ENCODE results near the gene COX4I1.

COX4I1 gene

DNA sequence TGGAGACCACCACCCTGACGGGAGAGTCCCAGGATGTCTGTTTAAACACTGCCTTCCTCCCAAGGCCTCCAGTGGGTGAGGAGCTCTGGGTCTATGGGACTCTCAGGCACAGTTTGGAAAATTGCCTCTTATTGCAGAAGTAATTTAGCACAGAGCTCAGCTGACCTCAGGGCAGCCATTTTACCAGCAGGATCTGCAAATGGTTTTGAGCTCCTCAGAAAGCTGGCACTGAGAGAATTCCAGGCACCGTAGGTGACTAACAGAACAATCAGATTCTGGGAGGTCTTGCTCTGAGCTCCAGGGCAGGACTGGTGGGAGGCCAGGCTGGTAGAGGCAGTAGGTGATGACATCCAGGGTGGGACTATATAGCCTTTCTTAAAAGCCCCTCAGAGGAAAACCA, 31.3 kb upstream of the COX4I1 start:
- no peak for DNase-seq

DNA sequence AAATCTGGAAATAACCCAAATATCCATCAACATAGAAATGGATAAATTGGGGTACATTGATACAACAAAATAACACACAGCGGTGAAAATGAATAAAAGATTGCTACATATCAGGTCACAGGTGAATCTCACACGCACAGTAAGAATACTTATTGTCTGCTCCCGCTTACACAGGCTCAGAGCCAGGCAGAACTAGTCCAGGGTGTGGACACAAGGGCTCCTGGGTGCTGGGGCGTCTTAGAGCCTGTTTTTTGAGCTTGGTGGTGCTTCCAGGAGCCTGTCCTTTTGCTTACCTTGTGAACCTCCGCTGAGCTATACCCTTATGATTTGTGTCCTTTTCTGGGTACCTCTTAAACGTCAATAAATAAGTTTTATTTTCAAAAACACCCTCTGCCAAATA, 28.8 kb upstream of the COX4I1 start:
- no peak for DNase-seq

DNA sequence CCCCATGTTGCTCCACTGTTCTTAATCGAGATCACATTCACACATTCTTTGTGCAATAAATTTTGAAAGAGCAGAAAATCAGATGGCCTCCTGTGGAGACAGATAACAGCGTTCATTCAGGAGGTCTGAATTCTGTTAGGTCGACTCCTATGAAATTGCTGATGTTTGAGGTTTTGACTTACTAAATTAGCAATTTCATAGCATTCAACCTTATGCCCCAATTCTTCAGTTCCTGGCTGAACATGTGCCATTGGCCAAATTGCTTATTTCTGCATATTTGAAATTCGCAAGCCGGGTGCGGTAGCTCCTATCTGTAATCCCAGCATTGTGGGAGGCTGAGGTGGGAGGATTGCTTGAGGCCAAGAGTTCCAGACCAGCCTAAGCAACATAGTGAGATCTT, 26.5 kb upstream of the COX4I1 start:
- DNase-seq: no peak

DNA sequence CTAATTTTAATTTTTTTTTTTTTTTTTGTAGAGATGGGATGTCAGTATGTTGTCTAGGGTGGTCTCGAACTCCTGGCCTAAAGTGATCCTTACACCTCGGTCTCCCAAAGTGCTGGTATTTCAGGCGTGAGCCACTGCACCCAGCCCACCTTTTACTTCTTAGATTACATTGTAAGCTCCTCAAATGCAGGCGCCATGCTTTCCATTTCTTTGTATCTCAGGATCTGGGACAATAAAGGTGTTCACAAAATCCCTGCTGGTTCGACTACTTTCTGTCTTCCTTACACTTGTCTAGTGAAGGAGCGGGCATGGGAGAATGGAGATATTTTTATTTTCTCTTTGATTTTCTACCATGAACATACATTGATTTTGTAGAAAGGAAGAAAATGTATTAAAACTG, 25.4 kb upstream of the COX4I1 start:
- no peak for DNase-seq

DNA sequence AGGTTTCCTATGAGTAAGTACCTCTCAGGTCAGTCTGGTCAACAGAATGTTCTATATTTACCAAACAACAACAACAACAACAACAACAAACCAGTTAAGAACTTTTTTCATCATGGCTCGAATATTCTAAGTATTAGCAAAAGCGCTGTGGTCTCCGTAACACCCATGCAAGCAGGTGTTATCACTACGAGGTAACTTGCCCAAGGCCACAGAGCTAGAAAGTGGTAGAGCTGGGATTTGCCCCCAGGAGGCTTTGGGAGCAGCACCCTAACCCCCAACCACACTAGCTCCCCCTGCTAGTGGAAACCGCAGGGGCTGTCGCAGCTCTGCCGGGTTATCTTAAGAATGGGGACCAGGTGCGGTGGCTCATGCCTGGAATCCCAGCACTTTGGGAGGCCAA, 24.7 kb upstream of the COX4I1 start:
- no peak for DNase-seq

DNA sequence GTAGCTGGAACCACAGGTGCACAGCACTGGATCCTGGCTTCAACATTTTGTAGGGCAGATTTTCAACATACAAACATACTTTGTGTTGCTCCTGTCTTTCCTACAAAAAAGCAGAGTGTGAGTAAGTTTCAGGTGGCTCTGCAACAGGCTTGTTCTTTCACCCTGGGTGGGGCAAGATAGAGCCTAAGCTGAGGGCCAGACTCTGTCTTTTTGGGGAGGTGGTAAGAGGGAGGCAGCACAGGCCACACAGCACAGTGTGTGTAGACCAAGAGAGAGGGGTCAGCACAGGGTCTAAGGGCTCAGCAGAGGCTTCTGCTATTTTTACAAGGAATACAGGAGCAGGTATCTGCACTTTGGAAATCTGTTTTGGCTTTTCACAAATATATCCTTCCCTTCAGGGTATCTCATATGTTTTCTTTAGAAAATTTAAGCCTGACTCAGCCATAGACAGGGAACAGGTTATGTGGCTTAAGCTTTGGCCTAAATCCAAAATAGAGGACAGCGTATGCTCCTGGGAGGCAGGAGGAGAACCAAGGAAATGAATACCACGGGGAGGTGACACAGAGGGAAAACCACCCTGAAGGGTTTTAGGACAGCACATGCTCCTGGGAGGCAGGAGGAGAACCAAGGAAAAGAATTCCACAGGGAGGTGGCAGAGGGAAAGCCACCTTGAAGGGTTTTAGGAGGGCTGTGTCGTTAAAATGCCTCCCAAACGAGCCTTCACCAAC, 21.7 kb upstream of the COX4I1 start:
- DNase-seq: no peak

DNA sequence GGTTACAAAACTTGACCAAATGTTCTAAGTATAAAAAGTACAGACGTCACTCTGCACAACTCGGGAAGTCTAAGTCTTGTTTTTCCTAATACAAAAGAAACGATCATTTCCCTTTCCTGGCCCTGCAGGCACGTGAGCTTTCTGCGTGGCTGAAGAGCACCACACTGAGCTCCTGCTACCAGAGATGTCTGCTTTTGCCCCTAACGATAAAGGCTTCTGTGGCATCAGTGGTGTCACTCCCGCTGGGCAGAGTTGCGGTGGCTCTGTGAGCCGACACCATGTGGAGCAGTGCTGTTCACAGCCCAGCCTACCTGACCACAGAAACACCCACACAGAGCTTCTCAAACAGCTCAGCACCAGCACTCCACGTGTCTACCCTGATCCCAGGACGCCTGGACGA, 20.6 kb upstream of the COX4I1 start:
- DNase-seq: no peak

DNA sequence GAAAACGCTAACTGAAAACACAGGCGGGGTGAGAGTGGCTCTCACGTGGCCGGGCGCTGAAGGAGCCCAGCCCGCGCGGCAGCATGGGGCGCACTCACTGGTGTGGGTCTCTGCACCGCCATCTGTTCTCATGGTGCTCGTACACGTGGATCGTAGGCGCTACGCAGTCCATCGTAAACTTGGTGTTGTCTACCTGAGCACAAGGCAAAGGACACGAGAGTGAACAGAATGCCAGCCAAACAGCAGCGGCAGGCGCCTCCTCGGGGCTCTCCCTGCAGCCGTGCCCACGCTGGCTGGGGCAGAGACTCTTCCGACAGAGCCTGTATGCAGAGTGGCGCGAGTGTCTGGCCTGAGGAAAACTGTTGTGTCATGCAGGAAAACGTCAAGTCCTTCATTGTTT, 19.2 kb upstream of the COX4I1 start:
- no peak for DNase-seq

DNA sequence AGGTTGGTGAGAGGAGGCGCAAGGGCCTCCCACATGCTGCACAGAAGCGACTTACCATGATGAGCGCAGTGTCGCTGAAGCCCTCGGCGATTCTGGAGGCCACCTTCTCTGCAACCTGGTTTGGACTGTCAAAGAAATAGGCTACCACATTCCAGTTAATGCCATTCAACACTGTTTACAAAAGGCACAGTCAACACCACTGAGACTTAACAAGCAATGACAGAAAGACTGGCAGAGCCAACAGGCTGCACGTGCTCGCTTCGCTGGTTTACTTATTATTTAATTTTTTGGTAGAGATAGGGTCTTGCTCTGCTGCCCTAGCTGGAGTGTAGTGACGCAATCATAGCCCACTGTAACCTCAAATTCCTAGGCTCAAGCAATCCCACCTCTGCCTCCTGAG, 18.3 kb upstream of the COX4I1 start:
- DNase-seq: no peak

DNA sequence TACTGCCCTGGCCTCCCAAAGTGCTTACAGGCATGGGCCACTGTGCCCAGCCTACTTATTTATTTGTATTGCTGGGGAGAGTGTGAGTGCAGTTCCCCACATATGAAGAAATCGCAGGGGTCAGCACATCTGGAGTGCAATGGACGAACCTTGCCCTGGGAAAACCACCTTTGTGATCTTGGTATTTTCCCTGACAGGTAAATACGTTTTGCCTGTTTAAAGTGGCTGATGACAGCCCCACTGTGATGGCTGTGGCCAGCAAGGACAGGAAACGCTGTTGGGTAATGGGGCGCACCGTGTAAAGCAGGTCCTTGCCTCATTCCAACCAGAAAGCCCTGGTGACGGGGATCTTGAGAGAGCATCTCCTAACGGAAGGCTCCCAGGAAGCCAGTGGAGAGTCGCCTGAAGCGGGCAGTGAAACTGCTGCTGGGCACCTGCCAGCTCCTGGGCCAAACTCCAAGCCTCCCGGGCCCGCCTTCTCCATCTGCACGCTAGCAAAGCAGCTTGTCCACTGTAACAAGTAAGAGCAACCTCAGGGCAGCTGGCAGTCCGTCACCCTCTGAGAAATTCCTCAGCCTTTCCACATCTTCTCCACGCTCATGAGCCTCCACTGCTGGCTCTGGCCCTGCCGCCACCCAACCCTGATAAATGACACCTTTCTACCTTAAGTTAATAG, 17.7 kb upstream of the COX4I1 start:
- DNase-seq: no peak

DNA sequence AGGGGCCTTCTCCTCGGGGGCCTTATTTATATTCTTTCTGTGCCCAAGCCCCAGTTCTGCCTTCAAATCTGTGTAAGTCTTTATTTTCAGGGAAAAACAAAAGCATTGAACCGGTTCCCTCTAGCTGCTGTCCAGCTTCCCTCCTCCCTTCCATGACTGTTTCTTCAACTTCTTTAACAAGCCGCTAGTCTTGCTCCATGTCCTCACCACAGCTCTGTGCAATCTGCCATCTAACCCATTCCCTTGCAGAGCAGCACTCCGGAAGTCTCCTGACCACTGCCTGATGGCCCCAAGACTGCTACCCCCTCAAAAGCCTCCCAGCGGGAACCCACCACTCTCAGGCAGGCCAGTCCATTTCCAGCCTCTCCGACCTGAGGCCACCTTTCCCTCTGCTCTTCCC, 17.0 kb upstream of the COX4I1 start:
- DNase-seq: peak in 1 of 2 donors; percentile 7

DNA sequence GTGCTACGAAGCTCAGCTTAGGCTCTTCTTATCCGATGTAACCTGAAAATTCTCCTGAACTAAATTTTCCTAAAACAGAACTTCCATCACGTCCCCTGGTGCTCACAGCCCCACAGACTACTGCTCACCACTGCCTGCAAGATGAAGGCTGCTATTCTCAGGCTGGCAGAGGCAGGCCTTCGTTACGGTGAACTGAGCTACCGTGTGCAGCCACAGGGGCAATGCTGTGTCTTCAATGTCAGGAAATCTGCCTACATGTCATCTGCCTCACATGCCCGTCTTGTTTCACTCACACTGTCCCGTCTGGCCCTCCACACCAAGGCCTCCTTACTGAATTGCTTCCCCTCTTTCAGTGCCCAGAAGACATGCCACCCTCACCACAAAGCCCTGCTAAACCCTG, 16.1 kb upstream of the COX4I1 start:
- no peak for DNase-seq

DNA sequence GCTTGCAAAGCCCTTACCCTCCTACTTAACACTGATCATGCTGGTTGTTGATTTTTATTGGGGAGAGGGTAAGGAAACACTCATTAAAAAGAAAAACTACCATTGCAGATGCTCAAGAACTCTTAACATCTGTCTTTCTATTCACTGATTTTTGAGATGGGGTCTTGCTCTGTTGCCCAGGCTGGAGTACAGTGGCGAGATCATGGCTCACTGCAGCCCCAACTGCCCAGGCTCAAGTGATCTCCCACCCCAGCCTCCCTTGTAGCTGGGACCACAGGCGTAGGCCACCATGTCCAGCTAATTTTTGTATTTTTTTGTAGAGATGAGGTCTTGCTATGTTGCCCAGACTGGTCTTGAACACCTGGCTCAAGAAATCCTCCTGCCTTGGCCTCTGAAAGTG, 14.7 kb upstream of the COX4I1 start:
- no peak for DNase-seq

DNA sequence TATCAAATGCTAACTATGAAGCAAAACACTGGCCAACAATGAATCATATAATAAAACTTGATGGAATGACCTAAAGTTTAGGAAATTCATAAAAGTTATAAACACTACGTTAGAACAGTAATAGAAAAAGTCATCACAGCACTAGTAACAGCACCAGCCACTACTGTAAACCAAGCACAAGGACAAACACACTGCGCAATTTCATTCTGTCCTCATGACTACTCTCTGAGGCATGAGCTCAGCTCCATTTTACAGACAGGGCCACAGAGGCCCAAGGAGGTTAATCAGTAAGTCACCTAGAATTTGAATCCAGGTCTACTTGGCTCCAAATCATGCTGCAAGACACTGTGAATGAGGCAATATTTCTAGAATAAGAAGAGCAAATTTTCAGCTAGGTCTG, 13.6 kb upstream of the COX4I1 start:
- no peak for DNase-seq

DNA sequence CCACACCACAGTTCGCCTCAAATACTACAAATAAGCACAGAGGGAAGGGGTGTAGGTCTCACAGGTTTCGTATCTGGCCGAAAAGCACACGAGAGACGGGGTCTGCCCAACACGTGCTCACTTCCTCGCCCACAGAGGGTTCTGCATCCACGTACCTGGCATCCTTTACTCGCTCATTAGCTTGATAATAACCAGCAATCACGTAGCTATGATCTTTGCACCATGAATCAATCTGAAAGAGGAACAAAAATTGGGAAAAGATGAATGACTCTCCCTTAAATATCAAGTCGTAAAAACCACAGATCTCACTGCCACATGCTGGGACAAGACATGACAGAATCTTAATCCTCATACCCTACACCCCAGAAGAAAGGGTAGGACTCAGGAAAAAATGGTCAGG, 10.7 kb upstream of the COX4I1 start:
- no peak for DNase-seq

DNA sequence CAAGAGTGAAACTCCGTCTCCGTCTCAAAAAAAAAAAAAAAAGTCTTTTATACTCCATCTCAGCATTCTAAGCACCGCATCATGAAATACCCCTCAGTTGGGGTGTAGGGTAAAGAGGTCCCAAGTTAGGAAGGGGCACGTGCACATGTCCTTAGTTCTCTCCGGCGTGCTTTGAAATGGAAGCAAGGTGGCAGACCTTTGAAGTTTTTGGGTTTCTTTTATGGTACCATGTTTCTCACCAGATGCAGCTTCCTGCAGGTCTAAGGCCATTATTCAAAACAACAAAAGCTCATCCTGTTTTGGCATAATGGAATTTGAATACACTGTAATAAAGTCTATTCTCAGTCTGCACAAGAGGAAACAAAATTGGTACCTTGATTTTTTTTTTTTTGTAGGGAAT, 9.7 kb upstream of the COX4I1 start:
- DNase-seq: no peak

DNA sequence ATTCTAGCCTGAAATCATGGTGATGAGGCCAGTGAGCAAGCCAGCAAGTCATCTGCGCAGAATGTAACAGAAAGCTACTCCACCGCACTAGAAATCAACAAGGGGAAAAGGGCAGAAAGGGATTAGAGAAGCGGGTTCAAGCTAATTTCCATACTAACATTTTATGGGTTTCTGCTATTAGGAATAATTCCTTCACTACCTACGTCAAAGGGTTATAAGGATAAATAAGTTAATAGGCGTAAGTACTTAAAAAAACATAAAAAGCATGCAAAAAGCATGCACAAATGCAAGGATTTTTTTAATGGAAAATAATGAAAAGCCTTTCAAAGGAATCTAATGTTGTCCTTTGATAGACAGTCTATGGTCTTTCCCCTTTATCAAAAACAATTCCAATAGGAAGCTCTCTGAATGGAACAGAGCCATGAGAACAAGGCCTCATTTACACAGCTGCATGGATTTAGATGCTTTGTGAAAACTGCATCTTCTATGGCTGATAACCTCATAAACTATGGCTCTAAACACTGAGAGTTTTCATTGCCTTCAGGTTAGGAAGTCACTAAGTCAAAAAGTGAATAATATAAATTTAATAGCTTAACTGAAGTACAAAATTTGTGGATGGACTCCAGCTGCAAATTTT, 5.7 kb upstream of the COX4I1 start:
- no peak for DNase-seq

DNA sequence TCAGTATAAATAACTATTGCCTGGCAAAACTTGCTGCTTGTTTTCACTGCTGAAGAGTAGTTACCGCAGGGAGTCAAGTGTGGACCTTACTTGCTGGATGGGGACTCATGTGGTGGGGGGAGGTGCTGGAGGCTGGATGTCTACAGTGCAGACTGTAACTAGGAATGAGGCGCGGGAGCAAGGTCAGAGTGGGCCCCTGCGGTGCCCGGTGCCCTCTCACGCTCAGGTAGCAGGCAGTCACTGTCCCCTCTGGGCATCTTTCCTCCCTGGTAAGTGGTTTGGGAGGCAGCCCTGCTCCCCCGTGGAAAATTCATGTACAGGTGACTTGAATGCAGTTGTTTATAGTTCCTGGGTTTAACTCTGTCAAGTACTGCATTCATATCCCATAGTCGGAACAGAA, 4.8 kb upstream of the COX4I1 start:
- no peak for DNase-seq

DNA sequence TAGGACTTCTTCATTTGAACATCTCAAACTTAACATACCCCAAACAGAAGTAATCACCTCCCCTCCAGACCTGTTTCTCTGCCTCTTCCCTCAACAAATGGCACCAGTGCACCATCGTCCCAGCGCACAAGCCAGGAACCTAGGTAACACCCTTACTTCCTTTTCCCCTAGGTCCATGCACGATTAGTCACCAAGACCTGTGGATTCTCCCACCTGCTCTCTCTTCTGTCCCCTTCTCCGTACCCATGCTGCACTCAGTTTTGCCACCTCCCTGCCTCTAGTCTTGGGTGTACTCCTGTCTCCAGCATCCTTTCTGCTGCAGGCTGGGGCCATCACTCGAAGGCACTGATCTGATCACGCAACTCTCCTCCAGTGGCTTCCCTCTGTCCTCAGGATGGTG, 3.3 kb upstream of the COX4I1 start:
- no peak for DNase-seq

DNA sequence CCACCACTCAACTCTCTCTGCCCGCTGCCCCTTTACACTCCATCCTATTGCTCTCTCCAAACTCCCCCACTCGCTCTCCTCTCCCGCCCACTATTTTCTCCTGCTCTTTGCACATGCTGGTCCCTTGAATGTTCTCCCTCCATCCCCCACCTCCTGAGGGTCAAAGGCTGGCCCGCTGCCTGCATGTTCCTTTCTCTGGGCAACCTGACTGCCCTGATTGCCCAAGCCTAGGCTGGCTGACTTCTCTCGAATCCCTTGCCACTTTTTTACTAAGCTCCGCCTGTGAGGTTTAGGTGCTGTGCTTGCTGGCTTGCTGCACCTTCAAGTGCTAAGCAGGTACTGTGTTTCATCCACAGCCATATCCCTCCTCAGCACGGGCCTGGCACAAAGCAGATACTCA, 2.9 kb upstream of the COX4I1 start:
- no peak for DNase-seq

DNA sequence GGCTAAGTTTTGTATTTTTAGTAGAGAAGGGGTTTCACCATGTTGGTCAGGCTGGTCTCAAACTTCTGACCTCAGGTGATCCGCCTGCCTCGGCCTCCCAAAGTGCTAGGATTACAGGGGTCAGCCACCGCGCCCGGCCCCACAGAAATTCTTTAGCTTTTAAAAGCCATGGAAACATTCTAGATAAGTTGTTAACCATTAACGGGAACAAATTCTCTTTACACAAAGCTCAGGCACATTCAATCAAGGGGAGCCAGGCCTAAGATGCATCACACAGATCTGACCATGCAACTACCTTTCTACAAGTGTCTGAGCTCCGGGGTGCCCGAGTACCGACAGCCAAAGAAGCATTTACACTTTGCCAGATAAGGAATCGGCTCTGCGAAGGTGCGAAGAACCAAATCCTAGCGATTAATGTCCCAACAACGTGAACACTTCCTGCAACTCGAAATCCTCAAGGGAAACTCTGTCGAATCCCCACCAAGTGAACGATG, 1.2 kb upstream of the COX4I1 start:
- DNase-seq: no peak

DNA sequence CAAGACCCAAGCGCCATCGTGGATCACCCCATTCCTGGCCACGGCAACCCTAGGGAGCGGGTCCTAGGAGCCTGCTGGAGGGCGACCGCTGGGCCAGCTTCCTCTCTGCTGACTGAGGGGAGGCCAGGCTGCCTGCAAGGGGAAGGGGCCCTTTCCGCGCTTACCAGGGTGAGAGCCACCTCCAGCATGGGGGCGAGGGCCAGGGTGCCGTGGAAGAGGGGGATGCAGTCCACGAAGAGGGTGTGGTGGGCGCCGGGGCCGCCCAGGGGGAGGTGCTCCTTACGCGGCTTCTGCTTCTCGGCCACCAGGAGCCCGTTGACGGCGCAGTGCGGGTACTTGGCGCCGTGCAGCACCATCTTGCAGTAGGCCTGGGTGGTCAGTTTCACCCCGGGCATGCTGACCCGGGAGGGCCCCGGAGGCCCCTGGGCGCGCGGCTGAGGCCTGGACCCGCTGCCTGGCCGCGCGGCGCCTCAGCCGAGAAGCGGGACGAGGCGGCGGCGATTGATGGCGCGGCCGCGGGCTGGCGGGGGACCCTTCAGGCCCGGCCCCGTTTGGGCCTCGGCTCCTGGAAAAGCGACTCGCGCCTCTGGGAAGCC, 496 bp upstream of the COX4I1 start:
- DNase-seq: peak; percentile 20 to 38

DNA sequence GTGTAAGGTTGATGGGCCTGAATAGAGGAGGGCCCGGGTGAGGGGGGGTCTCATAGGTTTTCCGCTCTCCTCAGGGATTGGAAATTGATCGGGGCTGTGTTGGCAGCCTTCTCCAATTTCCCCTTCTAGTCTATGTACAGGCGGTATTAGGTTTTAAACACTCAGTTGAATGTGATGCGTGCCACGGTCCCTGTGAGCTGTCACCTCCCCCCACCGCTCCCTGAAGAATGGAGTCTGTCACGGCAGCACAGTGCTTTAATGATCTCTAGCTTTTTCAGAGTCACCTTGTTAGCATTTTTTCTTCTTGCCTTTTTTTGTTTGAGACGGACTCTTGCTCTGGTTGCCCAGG, 800 bp downstream of the COX4I1 start:
- DNase-seq: no peak

DNA sequence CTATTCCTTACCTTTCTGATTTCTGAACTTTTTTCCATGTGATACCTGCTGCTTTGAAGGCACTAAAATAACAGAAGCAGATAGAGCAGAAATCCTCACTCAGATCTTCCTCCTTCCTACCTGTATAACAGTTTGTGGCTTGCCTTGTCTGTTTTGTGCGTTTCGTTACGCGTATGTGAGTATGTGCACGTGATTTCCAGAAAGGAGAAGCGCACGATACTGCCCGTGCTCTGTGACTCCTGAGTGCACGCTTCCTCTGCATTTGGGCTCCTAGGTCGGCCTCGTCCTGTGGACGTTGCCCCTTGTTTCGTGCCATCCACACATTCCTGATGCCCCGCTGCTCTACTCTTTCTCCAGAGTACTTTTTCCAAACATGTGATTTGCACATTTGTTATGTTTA, 4.1 kb downstream of the COX4I1 start:
- no peak for DNase-seq
